ENCODE results near the gene UBASH3B. TPM values are rescaled to one million over a fixed set of nuclear protein-coding genes. Genes with fewer than 3 reads are reported as not detected.
"Not testable (repeated sequence)": the region's sequence is repeated elsewhere in the genome, so short reads cannot be mapped to it uniquely, and the experiment has no call there.

The UBASH3B gene
- total RNA-seq, 2 donors from 2014 or later: 4.7 to 4.9 TPM

- ATAC-seq (peak in 1 of 2 donors; percentile 43), DNase-seq (no peak)
- intact Hi-C loops (cut with DNase I): no loop called here
These were observed 66.4 kb downstream of the UBASH3B start for GRCh38 chr11:122721964-122722266.

DNA sequence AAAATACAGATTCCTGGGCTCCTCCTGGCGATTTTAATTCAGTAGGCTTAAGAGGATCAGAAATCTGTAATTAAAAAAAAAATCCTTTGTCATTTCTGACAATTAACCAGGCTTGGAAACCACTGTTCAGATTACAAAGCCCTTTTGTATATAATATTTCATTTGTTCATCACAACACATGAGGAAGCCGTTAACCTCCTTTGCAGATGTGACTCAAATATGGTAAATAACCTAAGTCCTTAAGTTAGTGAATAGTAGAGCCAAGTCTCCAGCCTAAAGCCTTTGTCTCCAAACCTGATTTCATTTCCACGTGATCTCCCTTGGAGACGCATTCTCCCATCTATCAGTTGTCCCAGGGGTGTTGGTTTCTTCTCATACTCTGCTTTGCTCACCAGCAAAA lies 67.6 kb downstream of the UBASH3B start:
- no peak for ATAC-seq
- intact Hi-C loops (cut with DNase I): no loop called here
- no peak for DNase-seq

- intact Hi-C loops (cut with DNase I): no loop called here
- DNase-seq (no peak), ATAC-seq (no peak)
These were observed 68.1 kb downstream of the UBASH3B start for GRCh38 chr11:122723576-122723975.

DNA sequence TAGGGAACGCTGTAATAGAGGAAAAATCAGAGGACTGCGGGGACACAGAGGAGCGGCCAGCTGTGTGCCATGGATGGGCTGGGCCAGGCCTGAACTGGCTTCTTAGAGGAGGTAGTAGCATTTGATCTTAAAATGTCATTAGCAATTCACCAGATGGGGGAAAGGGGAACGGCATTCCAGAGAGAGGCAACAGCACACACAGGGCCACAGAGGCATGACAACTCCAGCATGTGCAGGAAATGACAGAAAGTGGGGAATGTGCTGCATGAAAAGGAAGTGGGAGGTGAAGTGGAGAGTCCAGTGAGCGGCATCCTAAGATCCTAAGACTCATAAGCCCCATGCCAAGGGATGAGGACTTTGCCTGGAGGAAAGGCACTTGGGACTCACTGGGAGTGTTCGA lies 69.0 kb downstream of the UBASH3B start:
- no peak for ATAC-seq
- intact Hi-C loops (cut with DNase I): no loop called here
- no peak for DNase-seq

- ATAC-seq (no peak), DNase-seq (no peak)
- intact Hi-C loops (cut with DNase I): no loop called here
These were observed 70.5 kb downstream of the UBASH3B start for GRCh38 chr11:122726028-122726427.

DNA sequence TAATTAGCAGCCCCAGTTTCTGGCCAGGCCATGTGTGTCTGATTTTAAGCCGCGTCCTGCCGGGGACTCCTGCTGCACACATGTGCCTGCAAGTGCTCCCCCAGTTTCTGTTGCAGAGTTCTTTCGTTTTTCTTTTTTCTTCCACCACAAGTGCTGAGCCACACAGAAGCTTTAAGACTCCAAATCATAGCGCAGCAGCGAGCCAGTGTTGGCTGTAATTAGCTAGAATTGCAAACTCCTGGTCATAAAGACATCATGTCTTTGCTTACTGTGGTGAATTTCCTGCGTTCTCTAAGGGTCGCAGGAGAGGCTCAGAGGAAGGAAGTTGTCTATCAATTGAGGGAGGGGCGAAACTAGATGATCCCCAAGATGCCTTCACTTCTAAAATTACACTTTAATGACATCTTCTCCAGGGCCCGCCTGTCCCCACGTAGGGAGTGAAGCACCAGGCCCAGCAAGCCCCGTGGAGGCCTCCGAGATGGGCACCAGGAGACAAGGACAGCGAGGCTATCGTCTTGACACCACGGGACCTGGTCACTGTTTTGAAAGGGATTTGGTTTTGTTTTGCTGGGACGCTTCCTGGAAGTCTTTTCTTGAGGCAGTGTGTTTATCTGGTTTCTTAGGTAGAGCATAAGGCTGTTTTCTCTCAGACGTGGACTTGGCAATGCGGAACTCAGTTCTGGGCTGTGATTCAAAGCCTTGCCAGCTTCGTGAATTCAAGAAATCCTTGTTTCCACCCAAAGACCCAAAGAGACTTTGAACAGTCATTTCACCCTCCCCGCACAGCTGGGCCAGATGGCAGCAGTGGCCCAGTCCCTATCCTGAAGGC lies 71.8 kb downstream of the UBASH3B start:
- ATAC-seq (peak; percentile 5 to 30), DNase-seq (no peak)
- intact Hi-C loops (cut with DNase I): no loop called here

GRCh38 chr11:122728561-122728960 lies 73.0 kb downstream of the UBASH3B start:
- DNase-seq (no peak), ATAC-seq (no peak)
- intact Hi-C loops (cut with DNase I): no loop called here

- DNase-seq (no peak), ATAC-seq (no peak)
- intact Hi-C loops (cut with DNase I): no loop called here
These were observed 73.6 kb downstream of the UBASH3B start for GRCh38 chr11:122729139-122729538.

GRCh38 chr11:122730694-122731093 lies 75.2 kb downstream of the UBASH3B start:
- DNase-seq; intact Hi-C loops (cut with DNase I); ATAC-seq: not testable (repeated sequence)

DNA sequence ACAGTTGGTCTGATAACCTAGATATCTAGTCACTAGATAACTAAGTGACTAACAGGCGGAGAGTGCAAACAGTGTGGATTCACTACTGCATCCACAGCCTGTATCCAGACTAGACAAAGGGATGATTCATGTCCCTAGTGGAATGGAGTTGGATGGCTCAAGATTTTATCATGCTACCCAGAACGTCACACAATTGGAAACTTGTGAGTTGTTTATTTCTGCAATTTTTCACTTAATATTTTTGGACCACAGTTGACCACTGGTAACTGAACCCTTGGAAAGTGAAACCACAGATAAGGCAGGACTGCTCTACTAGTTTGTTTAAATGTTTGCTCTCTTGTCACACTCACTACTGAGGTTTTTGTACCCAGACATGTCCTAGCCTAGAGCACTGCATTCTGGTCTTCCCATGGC lies 76.0 kb downstream of the UBASH3B start:
- ATAC-seq: peak in 1 of 2 donors; percentile 9
- no peak for DNase-seq
- intact Hi-C loops (cut with DNase I): no loop called here

DNA sequence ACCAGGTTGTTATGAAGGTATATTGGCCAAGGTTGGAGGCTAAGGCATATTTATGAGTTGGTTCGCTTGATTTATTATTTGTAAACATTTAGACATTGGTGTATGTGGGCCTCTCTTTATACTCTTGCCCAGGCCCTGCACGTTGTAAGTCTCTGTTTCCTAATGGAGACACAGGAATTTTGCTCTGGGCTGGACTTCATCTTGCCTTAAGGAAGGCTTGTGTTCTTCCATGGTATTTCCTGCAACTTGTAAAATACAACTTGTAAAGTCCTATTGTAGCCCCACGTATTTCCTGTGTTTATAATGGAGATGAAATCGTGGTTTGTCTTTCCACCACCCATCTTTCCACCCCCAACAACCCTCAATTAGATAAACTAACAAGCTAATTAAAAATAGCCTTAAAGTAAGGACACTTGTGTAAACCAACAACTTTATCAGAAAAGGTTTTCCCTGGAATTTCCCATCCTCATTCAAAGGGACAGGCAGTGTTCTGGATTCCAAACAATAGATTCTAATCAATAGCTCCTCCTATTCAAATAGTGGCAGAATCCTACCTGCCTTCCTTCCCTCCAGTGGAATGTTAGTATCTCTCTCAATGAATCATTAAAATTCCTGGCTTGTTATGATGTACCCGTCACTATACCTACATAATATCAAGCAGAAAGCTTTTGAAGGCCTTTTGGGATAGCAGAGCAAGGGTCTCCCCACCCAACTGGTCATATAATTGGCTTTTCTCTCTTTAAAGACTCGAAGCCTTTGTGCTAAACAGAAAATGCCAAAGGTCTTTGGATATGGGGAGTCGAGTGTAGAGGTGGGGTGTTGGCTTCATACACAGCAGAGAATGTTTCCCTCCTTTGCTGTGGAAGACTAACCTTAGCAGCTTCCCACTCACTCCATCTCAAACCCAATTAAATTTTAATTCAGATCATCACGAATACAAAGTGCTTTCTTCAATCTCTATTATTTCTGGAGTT lies 77.1 kb downstream of the UBASH3B start:
- ATAC-seq: no peak
- intact Hi-C loops (cut with DNase I): no loop called here
- no peak for DNase-seq

DNA sequence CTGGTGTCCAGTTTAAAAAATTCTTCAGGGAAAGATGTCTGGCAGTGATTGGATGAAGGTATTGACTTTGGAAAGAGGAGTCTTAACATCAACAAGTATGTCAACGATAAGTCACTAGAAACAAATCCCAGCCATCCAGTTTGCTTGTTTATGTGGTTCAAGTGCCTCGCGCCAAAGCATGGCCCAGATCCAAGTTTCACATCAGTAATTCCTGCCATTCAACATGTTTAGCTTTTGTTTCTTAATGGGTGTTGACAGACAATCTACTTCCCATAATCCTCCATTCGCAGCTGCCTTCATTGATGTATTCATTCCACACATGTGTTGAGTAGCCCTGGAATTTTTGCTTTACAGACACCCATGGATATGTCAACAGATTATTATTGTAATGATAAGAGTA lies 77.8 kb downstream of the UBASH3B start:
- DNase-seq (peak; percentile 66), ATAC-seq (peak; percentile 38 to 41)
- intact Hi-C loops (cut with DNase I): no loop called here

DNA sequence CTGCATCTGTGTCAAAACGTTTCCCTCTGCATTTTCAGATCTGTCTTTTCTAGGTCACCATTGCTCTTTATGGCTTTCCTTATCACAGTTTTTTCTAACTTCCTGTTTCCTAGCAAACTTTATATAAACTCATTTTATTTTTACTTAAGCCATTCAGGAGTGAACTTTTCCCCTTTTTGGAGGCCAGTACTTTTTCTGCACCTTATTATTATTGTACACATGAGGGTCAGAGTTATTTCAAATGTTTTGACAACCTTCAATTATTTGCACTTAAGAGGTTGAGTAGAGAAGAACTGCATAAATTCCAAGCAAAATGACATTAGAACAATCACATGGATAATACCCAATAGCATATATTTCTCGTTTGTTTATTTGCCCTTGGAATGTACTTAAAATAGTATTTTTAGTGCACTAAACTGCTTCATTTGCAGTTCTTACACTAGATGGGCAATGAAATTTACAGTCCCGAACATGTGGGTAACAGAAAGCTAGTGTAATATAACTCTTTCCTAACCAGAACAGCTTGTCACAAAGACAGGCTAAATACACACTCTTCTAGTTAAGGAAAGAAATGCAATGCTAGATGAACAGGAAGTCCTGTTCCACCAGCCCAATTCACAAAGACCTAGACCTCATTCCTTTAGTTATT lies 79.5 kb downstream of the UBASH3B start:
- no peak for ATAC-seq
- intact Hi-C loops (cut with DNase I): no loop called here

DNA sequence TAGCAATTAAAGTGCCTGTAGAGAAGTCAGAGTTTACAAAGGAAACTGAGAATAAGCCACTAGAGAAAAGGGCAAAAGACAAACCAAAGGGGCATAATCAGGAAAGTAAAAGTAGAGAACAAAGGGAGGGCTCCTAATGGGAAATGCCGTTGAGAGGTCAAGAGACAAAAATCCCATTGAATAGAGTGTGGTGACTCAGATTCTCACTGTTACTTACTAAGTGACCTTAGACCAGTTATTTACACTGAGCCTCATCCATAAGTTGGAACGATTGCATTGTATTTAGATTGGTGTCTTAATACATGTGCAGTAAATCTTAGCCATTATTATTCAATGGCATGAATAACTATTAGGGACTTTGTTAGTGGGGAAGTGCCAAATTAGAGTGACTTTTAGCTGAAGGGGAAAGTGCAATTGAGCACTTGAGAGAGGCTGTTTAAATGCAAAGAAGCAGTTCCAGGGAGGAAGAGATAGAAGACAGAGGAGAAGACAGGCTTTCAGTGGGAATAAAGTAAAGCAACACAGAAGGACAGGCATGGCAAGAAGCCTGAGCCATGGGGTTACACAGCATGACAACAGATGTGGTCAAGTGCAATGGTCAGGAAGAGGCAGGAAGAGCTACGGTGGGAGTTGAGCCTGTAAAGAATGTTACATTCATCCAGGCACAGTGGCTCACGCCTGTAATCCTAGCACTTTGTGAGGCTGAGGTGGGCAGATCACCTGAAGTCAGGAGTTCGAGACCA lies 82.6 kb downstream of the UBASH3B start:
- DNase-seq (no peak), ATAC-seq (no peak)
- intact Hi-C loops (cut with DNase I): no loop called here

More for the DNA sequence above, 79.5 kb downstream of the UBASH3B start:
- no peak for DNase-seq

DNA sequence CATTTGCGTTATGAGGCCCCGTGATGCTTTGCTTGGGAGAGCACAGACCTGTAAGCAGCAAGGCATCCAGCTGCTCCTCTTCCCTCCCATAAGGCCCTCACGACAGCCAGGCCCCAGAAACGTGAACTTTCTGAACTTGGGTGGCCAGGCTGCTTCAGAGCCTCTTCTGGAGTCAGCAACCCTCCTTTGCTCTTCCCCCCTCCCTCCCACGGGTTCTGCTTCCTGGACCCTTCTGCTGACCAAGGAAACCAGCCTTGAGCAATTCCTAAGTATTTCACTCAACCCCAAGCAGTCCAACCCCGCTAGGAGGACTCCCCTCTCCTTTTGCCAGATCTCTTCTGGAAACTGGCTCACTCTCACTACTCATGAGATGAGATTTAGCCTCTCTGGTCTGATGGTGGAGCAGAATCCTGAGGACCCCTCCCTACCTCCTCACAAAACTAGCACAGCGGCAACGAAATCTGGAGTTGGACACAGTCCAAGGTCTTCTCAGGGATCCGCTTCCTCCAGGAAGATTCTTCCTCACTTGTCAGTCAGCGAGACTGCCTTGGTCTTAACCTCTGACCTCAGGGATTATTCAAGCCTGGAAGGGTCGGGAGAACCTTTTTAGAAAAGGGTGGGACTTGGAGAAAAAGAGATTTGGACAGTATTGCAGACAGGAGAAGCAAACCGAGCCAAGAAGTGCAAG lies 86.2 kb downstream of the UBASH3B start:
- DNase-seq (peak; percentile 52), ATAC-seq (peak; percentile 75 to 82)
- intact Hi-C loops (cut with DNase I): no loop called here

GRCh38 chr11:122742301-122743018 lies 86.9 kb downstream of the UBASH3B start:
- no peak for ATAC-seq
- intact Hi-C loops (cut with DNase I): no loop called here
- no peak for DNase-seq

DNA sequence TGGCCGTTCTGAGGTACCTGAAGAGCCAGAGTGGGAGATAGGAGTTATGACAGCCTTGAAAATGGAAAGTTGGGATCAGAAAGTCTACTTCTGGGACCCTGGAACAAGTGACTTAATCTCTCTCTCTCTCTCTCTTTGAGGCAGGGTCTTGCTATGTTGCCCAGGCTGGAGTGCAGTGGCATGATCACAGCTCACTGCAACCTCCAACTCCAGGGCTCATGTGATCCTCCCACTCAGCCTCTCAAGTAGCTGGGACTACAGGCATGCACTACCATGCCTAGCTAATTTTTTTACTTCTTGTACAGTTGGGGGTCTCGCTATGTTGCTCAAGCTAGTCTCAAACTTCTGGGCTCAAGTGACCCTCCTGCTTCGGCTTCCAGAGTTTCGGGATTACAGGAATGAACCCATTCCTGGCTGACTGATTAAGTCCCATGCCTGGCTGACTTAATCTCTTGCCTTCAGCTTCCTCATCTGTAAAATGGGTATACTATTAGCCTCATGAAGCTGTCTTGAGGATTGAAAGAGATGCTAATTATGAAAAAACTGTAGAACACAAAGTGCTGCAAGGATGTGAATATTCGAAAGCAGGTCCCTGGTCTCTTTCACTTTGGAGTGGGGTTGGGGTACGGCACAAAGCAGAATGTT lies 87.7 kb downstream of the UBASH3B start:
- ATAC-seq (no peak), DNase-seq (no peak)
- intact Hi-C loops (cut with DNase I): no loop called here
